Stimulated activated naive CD4-positive, alpha-beta T cell (primary cell): ENCODE results near the gene LCN9.
"Not testable (repeated sequence)": the region's sequence is repeated elsewhere in the genome, so short reads cannot be mapped to it uniquely, and the experiment has no call there.

ENCODE experiments used
- DNase-seq, 6 experiments: peaks; one replicate each; lab custom pipeline; 2025; lab: John Stamatoyannopoulos, UW

Gene LCN9

GRCh38 chr9:135647884-135648283, 15.2 kb upstream of the LCN9 start:
- no peak for DNase-seq

GRCh38 chr9:135648494-135649410, 14.4 kb upstream of the LCN9 start:
- no peak for DNase-seq

- DNase-seq: no peak
Observed at GRCh38 chr9:135649508-135649907, 13.6 kb upstream of the LCN9 start.

GRCh38 chr9:135650408-135650807, 12.7 kb upstream of the LCN9 start:
- no peak for DNase-seq

GRCh38 chr9:135655317-135655716, 7.8 kb upstream of the LCN9 start:
- DNase-seq: no peak

- DNase-seq: no peak
Observed at GRCh38 chr9:135657416-135657815, 5.7 kb upstream of the LCN9 start.

GRCh38 chr9:135659252-135659651, 3.9 kb upstream of the LCN9 start:
- no peak for DNase-seq

- no peak for DNase-seq
Observed at GRCh38 chr9:135660407-135660806, 2.7 kb upstream of the LCN9 start.

GRCh38 chr9:135661816-135662560, 1.1 kb upstream of the LCN9 start:
- DNase-seq: no peak

- no peak for DNase-seq
Observed at GRCh38 chr9:135663451-135663770, 302 bp downstream of the LCN9 start.

- no peak for DNase-seq
Observed at GRCh38 chr9:135663857-135664256, 748 bp downstream of the LCN9 start.

GRCh38 chr9:135664266-135664665, 1.2 kb downstream of the LCN9 start:
- no peak for DNase-seq

GRCh38 chr9:135664801-135665794, 2.0 kb downstream of the LCN9 start:
- no peak for DNase-seq

GRCh38 chr9:135665795-135666189, 2.7 kb downstream of the LCN9 start:
- no peak for DNase-seq

GRCh38 chr9:135666534-135667462, 3.7 kb downstream of the LCN9 start:
- DNase-seq: no peak

GRCh38 chr9:135667463-135668001, 4.4 kb downstream of the LCN9 start:
- DNase-seq: no peak

GRCh38 chr9:135669018-135669417, 5.9 kb downstream of the LCN9 start:
- DNase-seq: not testable (repeated sequence)

- no peak for DNase-seq
Observed at GRCh38 chr9:135669616-135670285, 6.6 kb downstream of the LCN9 start.

- DNase-seq: no peak
Observed at GRCh38 chr9:135670721-135671590, 7.8 kb downstream of the LCN9 start.
